Endothelial cell of umbilical vein (primary cell): ENCODE results near the gene IQGAP2. TPM values are rescaled to one million over a fixed set of nuclear protein-coding genes. Genes with fewer than 3 reads are reported as not detected.

Source experiments
- BruUV-seq: library from RNA; stranded (reverse); fragments of 400-500 nt; replicated peaks from 2 replicates; lab custom pipeline; 2021; lab: Mats Ljungman, UMichigan
- CTCF ChIA-PET: fragments of 300-600, 350-600 bp; sonication (Branson Sonifier 250); formaldehyde crosslinking; loops from one replicate; lab custom pipeline; 2021; ENCODE audit warnings: antibody characterized with exemption, inconsistent platforms; lab: Charles Lee
- POLR2A ChIA-PET: fragments of 300-600, 350-600 bp; sonication (Branson Sonifier 250); formaldehyde crosslinking; loops from one replicate; lab custom pipeline; 2021; ENCODE audit warnings: antibody characterized with exemption, inconsistent platforms; lab: Charles Lee
- DNase-seq: peaks from one replicate; pipeline ENCODE4 v3.0.0-alpha.2; 2011; ENCODE audit warnings: low read depth, low spot score
- FAIRE-seq: peaks from 2 replicates; lab custom pipeline; 2011; peaks lifted over from hg19 to GRCh38; lab: Jason Lieb, UNC
- H2AFZ ChIP-seq: 2 replicates; pipeline ENCODE4 v1.6.0; 2012; ENCODE audit warnings: low read depth, low read length, control low read depth, inconsistent platforms
- H3K27ac ChIP-seq: 2 replicates; pipeline ENCODE4 v1.5.1; 2011; ENCODE audit warnings: low read depth, mild to moderate bottlenecking, control low read depth, low read length, moderate library complexity; ENCODE audit not compliant: insufficient read depth
- H3K27me3 ChIP-seq, 2 experiments: 2 replicates each; pipeline versions ENCODE4 v1.6.0 to v1.6.1; 2011; ENCODE audit warnings: low read length in 2 of 2, mixed read lengths in 1 of 2; ENCODE audit not compliant: control insufficient read depth in 2 of 2, insufficient read depth in 2 of 2
- H3K36me3 ChIP-seq, 2 experiments: 2 replicates in 1 of 2; 3 replicates in 1 of 2; pipeline ENCODE4 v1.5.1; 2011; ENCODE audit warnings: low read length in 2 of 2, mild to moderate bottlenecking in 1 of 2, moderate library complexity in 1 of 2; ENCODE audit not compliant: control insufficient read depth in 2 of 2, insufficient read depth in 2 of 2; ENCODE audit errors: extremely low read depth in 1 of 2
- H3K4me1 ChIP-seq: 3 replicates; pipeline ENCODE4 v1.5.1; 2011; ENCODE audit warnings: mild to moderate bottlenecking, low read length; ENCODE audit not compliant: control insufficient read depth, insufficient read depth; ENCODE audit errors: extremely low read depth
- H3K4me2 ChIP-seq: 2 replicates; pipeline ENCODE4 v1.6.1; 2011; ENCODE audit warnings: low read length, control low read depth, mixed read lengths; ENCODE audit not compliant: insufficient read depth
- H3K4me3 ChIP-seq, 3 experiments: fragments of 200-600 bp in 1 of 3; sonication (generic), shearing (Covaris generic) in 1 of 3; replicated peaks in 1 of 3; 2 replicates each; pipeline ENCODE4 v1.5.1; 2011 to 2016; ENCODE audit warnings: control low read depth in 3 of 3, low read length in 3 of 3, mild to moderate bottlenecking in 2 of 3, inconsistent platforms in 1 of 3, low read depth in 1 of 3, moderate library complexity in 1 of 3; ENCODE audit not compliant: insufficient read depth in 1 of 3
- H3K79me2 ChIP-seq: 2 replicates; pipeline ENCODE4 v1.6.0; 2012; ENCODE audit warnings: low read length, inconsistent platforms; ENCODE audit not compliant: control insufficient read depth, insufficient read depth
- H3K9ac ChIP-seq: replicated peaks from 2 replicates; pipeline ENCODE3; 2011; ENCODE audit warnings: low read length, control low read depth; ENCODE audit not compliant: insufficient read depth; ENCODE audit errors: extremely low read depth
- H3K9me1 ChIP-seq: replicated peaks from 3 replicates; pipeline ENCODE4 v1.6.0; 2011; ENCODE audit warnings: mild to moderate bottlenecking, low read length; ENCODE audit not compliant: control insufficient read depth, insufficient read depth; ENCODE audit errors: extremely low read depth
- H3K9me3 ChIP-seq: replicated peaks from 2 replicates; pipeline ENCODE4 v1.5.1; 2012; ENCODE audit warnings: low read length, inconsistent platforms; ENCODE audit not compliant: control insufficient read depth, insufficient read depth
- H4K20me1 ChIP-seq: replicated peaks from 2 replicates; pipeline ENCODE3; 2011; ENCODE audit warnings: mild to moderate bottlenecking, low read length; ENCODE audit not compliant: control insufficient read depth, insufficient read depth; ENCODE audit errors: extremely low read depth
- CTCF ChIP-seq, 2 donors: IDR thresholded peaks; 1 replicate in 1 of 2; 2 replicates in 1 of 2; pipeline ENCODE4 v1.5.1; 2011; ENCODE audit warnings: low read length in 2 of 2, mild to moderate bottlenecking in 2 of 2, moderate library complexity in 2 of 2, control low read depth in 1 of 2, inconsistent platforms in 1 of 2, low read depth in 1 of 2; ENCODE audit not compliant: insufficient read depth in 1 of 2; ENCODE audit errors: extremely low read depth in 1 of 2
- EZH2 ChIP-seq: IDR thresholded peaks from 2 replicates; pipeline ENCODE4 v1.6.1; 2012; ENCODE audit warnings: borderline replicate concordance, low read depth, mild to moderate bottlenecking, moderate library complexity, low read length, inconsistent platforms; ENCODE audit not compliant: severe bottlenecking
- FOS ChIP-seq: IDR thresholded peaks from 2 replicates; pipeline ENCODE4 v1.6.1; 2011; ENCODE audit warnings: mild to moderate bottlenecking, low read length, moderate library complexity, borderline replicate concordance; ENCODE audit not compliant: insufficient read depth
- GATA2 ChIP-seq: IDR thresholded peaks from 2 replicates; pipeline ENCODE4 v1.7.0; 2011; ENCODE audit warnings: low read depth, mild to moderate bottlenecking, moderate library complexity, mixed read lengths, low read length; ENCODE audit not compliant: insufficient read length, insufficient read depth
- JUN ChIP-seq: IDR thresholded peaks from 2 replicates; pipeline ENCODE4 v1.6.1; 2011; ENCODE audit warnings: borderline replicate concordance, low read depth; ENCODE audit not compliant: insufficient read length, insufficient read depth
- MYC ChIP-seq: IDR thresholded peaks from one replicate; pipeline ENCODE4 v1.6.1; 2011; ENCODE audit warnings: mild to moderate bottlenecking, low read depth, low read length
- POLR2A ChIP-seq: IDR thresholded peaks from 2 replicates; pipeline ENCODE4 v1.6.1; 2012; ENCODE audit warnings: low read depth, mild to moderate bottlenecking, control low read depth, low read length
- POLR2AphosphoS5 ChIP-seq: IDR thresholded peaks from 2 replicates; pipeline ENCODE4 v1.6.1; 2012; ENCODE audit warnings: low read depth, mild to moderate bottlenecking, control low read depth, low read length, moderate library complexity; ENCODE audit not compliant: insufficient read depth
- dilution Hi-C: fragments of 300-500 bp; cut with MboI; formaldehyde crosslinking; loops from one replicate; pipeline ENCODE4 v1.15.0; 2019; ENCODE audit warnings: low sequenced_read_pairs; ENCODE audit not compliant: extremely low pct_ligation_motif_present
- intact Hi-C: fragments of 100-400 bp; cut with micrococcal nuclease; formaldehyde crosslinking; loops from one replicate; pipeline ENCODE4 v1.10.0; 2022
- polyA plus RNA-seq, 4 experiments: library from polyadenylated mRNA; depleted of rRNA in 3 of 4; stranded (reverse) in 3 of 4; unstranded in 1 of 4; fragments of >200 nt; gene quantifications; 2 replicates each; pipeline versions ENCODE4 v1.2.1 to v1.2.3, GENCODE V29; 2011 to 2012; ENCODE audit warnings: missing spikeins in 1 of 4
- total RNA-seq: library from RNA; stranded (reverse); gene quantifications from 2 replicates; pipeline ENCODE4 v1.2.3, GENCODE V29; 2021
- TF ChIP-seq, protein P1 (sequence below): IDR thresholded peaks from 2 replicates; pipeline ENCODE4 v1.6.1; 2011; ENCODE audit not compliant: insufficient read depth, insufficient read length

IQGAP2 gene
- total and polyA plus RNA-seq, 2 donors (not counting 3 experiments of a cell fraction or from before 2014, with no cell fraction given): 4.5 to 4.7 TPM

GRCh38 chr5:76620166-76620565, 217.1 kb downstream of the IQGAP2 start:
- dilution Hi-C loops: no loop called here
- TF ChIP-seq MYC (no peak), FOS (no peak), POLR2AphosphoS5 (no peak), CTCF (IDR thresholded peaks at IDR 0.05; ENCODE audit: extremely low read depth in 1 of 2, insufficient read depth in 1 of 2, low read depth in 1 of 2, low read length in 2 of 2) (no peak), POLR2A (no peak), JUN (no peak), EZH2 (no peak), GATA2 (no peak)
- TF ChIP-seq, protein P1, sequence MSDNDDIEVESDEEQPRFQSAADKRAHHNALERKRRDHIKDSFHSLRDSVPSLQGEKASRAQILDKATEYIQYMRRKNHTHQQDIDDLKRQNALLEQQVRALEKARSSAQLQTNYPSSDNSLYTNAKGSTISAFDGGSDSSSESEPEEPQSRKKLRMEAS: no peak
- Histone ChIP-seq H3K4me1 (peaks cover 10% of the 10 kb centered on the region), H3K9me3 (no peaks in the 10 kb centered on the region), H3K36me3 (no peaks in the 10 kb centered on the region), H3K27me3 (no peaks in the 10 kb centered on the region), H3K4me3 (no peak overlapping the region), H3K27ac (no peak overlapping the region), H3K9me1 (no peaks in the 10 kb centered on the region), H2AFZ (no peak overlapping the region), H3K4me2 (no peak overlapping the region), H3K79me2 (no peaks in the 10 kb centered on the region), H4K20me1 (no peaks in the 10 kb centered on the region), H3K9ac (no peak overlapping the region)
- DNase-seq (no peak), FAIRE-seq (no peak)
- ChIA-PET POLR2A (no interaction called here), CTCF (interaction anchor here (0.8 to 1.3 kb wide), 2 partner anchors 14 to 154 kb away, joined by 3 read pairs; no protein-coding TSS in a partner anchor)
- BruUV-seq: no TSS peak
- intact Hi-C loops: no loop called here
